Adipose tissue (tissue), 3 donors: Measurements from ENCODE around the gene ITGA6. TPM values are rescaled to one million over a fixed set of nuclear protein-coding genes. Genes with fewer than 3 reads are reported as not detected.

Source experiments
- H3K27ac ChIP-seq: one replicate; pipeline ENCODE4 v1.5.1; 2013; ENCODE audit warnings: low read depth, low read length
- WGBS, 3 donors: extraction: QIAGEN DNeasy Blood & Tissue Kit; methylation state at CpG; one replicate each; pipeline ENCODE4 v1.1.7; 2013; 5-methylcytosine and 5-hydroxymethylcytosine counted together
- polyA plus RNA-seq, 3 donors: library from polyadenylated mRNA; stranded (reverse); fragments of 200-250 nt; gene quantifications; one replicate each; pipeline ENCODE4 v1.2.3, GENCODE V29; 2013
- donor health status: healthy with polysubstance abuse.
- donor health status: Bipolar disorder and iron deficiency.
- donor health status: healthy.

ITGA6 gene
- polyA plus RNA-seq = 10 to 100 TPM; 10.7 to 33.9 (median 14.9) TPM

- H3K27ac ChIP-seq = no peak within 1 kb of the TSS
- WGBS, 3 donors = 0 to 1% (median 0%) methylated on average over 71 to 79 of the region's 79 CpGs
Observed at GRCh38 chr2:172427256-172427989, at the start of gene ITGA6. ITGA6 (plus strand) TSS chr2:172427586.

DNA sequence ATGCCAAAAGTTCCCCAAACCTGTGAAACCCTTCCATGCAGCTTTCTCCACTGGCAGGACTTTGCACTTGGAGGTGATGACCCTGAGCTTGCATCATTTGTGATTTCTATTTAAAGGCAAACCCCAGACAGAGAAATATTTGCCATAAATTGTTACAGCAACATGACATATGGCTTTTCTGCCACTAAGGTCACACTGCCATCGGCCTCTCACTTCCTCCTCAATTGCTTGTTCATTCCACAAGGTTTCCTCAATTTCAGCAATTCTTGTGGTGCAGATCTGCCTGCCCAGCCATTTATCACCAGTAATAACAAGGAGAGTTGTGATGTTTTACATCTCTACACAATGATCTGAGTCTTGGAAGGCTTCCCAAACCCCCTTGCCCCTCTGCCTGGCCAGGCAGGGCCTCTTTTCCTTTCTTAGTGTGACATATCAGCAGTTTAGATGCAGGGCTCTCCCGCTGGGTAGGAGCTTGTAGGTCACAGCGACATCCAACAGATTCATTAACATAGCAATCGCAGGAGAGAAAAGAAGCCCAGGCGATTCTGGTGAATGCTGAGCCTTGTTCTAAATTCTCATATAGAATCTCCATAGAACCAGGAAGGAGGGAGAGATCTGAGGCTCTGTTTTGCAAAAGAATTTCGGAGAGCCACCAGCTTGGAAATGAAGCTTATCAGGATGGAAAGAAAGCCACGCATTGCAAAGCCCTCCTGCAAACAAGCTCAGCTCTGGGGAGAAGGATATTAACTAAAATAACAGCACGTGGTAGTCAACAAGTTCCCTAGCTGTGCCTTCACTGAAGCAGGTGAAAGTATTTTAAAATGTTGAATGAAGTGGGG lies 46.7 kb upstream of the ITGA6 start:
- 29 to 35% (median 32%) methylated on average over 8 of the region's 8 CpGs for WGBS, 3 donors
- no peak overlapping the region for H3K27ac ChIP-seq

DNA sequence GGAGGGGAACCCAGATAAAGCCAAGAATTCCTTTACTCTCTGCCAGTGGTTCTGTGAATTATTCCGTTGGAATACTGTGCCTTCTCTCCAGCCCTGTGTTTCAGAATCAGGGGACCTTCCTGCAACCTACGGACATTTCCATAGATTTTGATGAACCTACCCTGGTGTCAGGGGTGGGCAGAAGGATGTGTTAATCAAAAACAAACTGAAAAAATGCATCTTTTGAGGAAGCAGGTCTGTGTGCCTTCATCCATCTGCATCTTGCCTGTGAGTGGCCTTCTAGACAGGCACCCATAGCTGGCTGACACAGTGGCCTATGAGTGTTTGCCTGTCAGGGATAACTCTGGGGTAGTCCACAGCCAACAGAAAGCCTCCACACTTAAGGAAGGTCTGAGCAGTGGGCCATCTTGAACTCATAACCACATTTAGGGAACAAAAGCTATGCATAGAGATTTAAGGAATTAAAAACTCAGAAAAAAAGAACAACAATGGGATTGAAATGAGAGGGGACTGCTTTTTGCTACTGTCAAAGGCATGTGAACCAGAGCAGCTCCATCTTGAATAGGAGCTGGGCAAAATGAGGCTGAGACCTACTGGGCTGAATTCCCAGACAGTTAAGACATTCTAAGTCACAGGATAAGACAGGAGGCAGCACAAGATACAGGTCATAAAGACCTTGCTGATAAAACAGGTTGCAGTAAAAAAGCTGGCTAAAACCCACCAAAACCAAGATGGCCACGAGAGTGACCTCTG lies 45.9 kb upstream of the ITGA6 start:
- WGBS, 3 donors = 52 to 73% (median 72%) methylated on average over 3 of the region's 3 CpGs
- H3K27ac ChIP-seq = no peak overlapping the region

GRCh38 chr2:172387361-172387760 lies 40.0 kb upstream of the ITGA6 start:
- no peak overlapping the region for H3K27ac ChIP-seq
- 60 to 81% (median 67%) methylated on average over 4 of the region's 4 CpGs for WGBS, 3 donors

- WGBS, 3 donors = 47 to 71% (median 50%) methylated on average over 4 of the region's 4 CpGs
- H3K27ac ChIP-seq = no peak overlapping the region
Observed at GRCh38 chr2:172389685-172390339, 37.6 kb upstream of the ITGA6 start.

DNA sequence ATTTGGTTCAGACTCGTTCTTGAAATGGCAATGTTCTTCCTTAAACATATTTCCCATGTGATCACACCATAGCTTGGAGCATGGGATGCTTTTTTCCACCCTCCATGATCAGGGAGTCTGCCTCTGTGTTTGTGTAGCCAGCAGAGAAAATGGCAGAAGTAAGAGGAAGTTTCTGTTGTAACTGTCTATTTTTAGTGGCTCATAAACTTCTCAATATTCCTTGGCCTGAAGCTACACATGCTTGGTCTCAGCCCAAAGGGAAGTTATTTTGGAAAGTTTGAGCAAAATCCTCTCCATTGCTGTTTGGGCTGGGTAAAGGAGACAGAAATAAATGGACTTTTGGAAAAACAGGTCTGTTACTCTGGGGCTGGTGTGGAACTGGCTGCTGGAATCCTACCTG lies 33.4 kb upstream of the ITGA6 start:
- no peak overlapping the region for H3K27ac ChIP-seq
- 56 to 83% (median 57%) methylated on average over 1 of the region's 1 CpG for WGBS, 3 donors

DNA sequence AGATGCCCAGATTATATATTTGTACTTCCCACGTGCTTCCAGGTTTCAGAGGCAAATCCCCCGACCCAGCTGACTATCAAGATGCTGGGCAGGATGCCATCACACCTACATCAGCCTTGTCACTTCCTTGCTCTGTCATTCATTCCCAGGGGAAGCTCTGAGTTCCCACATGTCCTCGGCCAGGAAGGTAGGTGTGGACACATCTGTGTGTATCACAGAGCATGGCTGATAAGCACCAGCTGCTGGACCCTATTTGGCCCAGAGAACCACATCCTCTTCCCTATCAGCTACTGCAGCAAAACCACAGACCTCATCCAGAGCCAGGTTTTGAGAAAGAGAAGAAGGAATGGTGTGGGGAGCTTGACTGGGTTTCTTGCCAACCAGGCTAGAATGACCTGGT lies 31.9 kb upstream of the ITGA6 start:
- 26 to 32% (median 31%) methylated on average over 3 of the region's 3 CpGs for WGBS, 3 donors
- no peak overlapping the region for H3K27ac ChIP-seq

DNA sequence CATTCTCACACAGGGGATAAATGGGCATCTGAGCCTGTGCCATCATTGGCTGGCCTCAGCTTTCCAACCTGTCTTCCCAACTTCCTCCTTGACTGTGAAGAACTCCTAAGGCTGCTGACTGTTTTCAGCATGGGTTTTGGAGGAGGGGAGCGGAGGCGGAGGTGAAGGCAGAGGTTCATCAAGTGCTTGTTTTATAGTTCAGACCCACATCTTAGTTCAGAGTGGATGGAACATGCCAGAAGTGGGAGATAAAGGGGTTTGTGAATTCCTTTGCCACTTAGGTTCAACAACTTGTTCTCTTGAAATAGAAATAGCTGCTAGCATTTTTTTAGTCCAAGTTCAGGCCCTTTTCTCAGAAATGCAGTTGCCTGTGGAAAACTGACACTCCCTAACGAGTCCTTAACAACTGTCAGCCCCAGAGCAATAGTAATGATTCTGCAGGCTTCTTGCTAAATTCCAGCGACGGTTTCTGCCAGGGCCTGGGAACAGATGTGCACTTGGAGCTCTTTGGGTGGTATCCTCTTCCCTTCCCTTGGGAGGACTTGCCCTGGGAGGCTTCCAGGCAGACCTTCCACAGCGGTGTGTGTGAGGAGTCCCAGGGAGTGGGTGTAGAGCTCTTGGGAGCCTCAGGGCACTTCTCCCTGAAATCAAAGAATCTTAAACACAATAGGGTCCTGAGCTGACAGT lies 30.1 kb upstream of the ITGA6 start:
- no peak overlapping the region for H3K27ac ChIP-seq
- WGBS, 3 donors = 52 to 77% (median 60%) methylated on average over 6 of the region's 6 CpGs

DNA sequence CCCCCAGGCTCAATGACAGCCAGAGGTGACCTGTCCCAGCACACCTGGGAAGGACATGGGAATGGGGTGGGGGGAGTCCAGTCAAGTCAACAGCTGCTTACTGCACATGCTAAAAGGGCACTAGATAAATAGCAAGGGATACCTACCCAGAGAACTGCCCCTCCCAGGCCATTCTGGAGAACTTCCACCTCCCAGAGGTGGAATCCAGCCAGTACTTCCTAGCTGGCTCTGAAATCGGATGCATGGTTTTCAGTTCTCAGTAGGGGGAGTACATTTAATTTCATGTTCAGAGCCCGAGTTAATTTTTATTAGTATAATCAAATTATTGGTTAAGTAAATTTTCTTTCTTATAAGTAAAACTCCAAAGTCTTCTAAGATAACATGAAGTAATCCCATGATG lies 28.9 kb upstream of the ITGA6 start:
- H3K27ac ChIP-seq = no peak overlapping the region
- 40 to 60% (median 51%) methylated on average over 2 of the region's 2 CpGs for WGBS, 3 donors

DNA sequence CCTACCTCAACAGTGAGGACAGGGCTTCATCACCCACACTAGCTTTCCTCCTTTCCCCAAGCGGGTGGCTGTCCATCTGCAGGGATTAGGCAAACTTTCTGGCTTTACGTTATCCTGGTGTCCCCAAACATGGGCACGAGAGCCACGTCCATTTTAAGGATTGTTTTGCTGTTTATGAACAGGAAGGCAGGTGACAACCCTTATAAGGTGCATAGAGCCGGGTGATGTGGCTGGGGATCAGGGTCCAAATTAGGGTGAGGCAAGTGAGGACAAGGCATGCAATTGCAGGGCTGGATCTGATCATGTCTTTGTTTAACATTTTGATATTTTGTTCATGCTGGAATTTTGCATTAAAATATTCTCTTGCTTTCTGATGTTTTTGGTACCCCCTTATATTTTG lies 27.6 kb upstream of the ITGA6 start:
- 92 to 94% (median 94%) methylated on average over 5 of the region's 5 CpGs for WGBS, 3 donors
- H3K27ac ChIP-seq = no peak overlapping the region

DNA sequence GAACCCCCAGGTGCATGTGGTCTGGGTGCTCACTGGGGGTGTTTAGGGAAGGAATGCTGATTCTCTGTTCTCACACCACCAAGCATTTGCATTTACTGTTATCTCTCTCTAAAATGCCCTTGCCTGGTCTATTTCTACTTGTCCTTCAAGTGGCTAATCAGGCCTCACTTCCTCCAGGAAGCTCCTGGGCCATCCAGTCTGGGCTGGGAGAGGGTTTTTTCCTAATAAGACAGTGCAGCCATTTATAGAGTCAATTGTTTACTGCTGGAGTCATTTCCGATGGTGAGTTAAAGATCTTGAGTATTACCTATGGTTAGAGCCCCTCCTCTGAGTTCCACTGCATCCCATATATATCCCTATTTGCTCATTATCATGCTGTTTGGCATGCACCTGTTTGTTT lies 25.2 kb upstream of the ITGA6 start:
- WGBS, 3 donors = 69 to 84% (median 79%) methylated on average over 1 of the region's 1 CpG

DNA sequence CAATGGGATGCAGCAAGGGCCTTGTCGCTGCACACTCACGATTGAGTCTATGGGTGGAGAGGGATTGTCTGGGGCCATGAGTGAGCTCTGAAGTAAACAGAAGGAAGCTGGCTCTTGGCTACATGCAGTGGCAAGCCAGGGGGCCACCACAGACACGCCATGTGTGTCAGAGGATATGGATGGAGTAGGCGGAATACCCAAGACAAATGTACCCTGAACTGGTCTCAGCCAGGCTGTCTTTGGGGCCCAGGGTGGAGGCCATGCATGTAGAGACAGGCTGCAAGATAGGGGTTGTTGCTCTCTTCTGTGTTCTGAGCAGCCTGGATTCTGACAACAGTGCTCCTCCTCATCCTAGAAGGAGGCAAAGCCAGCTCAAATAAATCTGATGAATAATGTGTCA lies 24.0 kb upstream of the ITGA6 start:
- H3K27ac ChIP-seq = no peak overlapping the region
- WGBS, 3 donors = 87 to 89% (median 89%) methylated on average over 4 of the region's 4 CpGs

More for the DNA sequence above, 25.2 kb upstream of the ITGA6 start:
- H3K27ac ChIP-seq = no peak overlapping the region

- WGBS, 3 donors = 74 to 89% (median 80%) methylated on average over 5 of the region's 5 CpGs
- no peak overlapping the region for H3K27ac ChIP-seq
Observed at GRCh38 chr2:172403881-172404468, 23.4 kb upstream of the ITGA6 start.

DNA sequence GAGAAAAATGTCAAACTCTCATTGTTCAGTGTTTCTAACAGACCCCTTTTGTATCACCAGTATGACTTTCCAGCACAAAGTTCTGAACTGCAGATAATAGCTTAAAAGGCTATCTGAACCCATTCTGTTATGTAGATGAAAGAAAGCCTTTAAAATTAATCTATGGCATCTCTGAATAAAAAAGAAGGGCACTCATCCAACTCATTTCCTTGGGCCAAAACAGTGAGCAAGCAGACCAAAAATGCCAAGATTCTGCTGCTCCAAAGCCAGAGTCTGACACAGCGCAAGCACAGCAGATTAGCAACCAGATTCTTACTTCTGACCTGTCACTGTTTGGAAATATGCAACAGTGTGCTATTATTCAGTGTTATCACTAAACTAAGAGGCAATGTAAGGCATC lies 22.6 kb upstream of the ITGA6 start:
- H3K27ac ChIP-seq = no peak overlapping the region
- WGBS, 3 donors = 26 to 55% (median 48%) methylated on average over 1 of the region's 1 CpG

DNA sequence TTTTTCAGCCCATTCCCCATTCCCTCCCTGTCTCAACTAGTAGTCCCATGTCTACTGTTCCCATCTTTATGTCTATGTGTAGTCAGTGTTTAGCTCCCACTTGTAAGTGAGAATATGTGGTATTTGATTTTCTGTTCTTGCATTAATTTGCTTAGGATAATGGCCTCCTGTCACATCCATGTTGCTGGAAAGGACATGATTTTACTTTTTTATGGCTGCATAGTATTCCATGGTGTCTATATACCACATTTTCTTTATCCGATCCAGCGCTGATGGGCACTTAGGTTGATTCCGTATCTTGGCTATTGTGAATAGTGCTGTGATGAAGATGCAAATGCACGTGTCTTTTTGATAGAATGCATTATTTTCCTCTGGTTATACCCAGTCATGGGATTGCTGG lies 21.7 kb upstream of the ITGA6 start:
- H3K27ac ChIP-seq = no peak overlapping the region
- 71 to 98% (median 72%) methylated on average over 4 of the region's 4 CpGs for WGBS, 3 donors

DNA sequence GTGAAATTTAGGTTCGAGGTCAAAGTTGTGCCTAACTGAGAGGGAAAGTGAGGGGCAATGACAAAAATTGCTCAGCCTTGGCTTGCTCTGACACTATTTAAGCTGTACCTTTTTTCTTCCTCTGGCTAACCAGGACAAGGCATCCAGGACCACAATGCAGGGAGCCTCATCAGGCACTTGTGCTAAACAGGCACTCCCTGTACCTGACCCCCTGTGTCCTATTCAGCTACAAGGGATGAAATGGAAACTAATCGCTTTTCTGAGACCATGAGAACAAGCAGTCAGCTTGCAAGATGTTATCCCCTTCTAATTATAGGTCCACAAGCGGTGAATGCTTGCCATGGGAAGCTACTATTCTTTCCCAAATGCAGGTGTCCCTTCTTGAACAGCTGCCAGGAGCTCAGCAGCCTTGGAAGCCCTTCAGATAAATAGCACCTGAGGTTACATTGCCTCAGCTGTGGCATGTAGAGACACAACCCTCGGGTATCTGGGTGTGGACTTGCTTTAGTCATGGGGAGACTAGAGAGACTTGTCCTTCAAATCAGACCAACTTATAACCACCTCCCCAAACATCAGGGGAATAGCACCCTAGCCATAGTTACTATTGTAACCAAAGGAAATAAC lies 19.1 kb upstream of the ITGA6 start:
- WGBS, 3 donors = 38 to 71% (median 62%) methylated on average over 4 of the region's 4 CpGs
- no peak overlapping the region for H3K27ac ChIP-seq

GRCh38 chr2:172409042-172409441 lies 18.3 kb upstream of the ITGA6 start:
- WGBS, 3 donors = 21 to 61% (median 48%) methylated on average over 1 of the region's 1 CpG
- no peak overlapping the region for H3K27ac ChIP-seq
